K562 (cell line): ENCODE data around the gene CYP2A6.
"Not testable (repeated sequence)": the region's sequence is repeated elsewhere in the genome, so short reads cannot be mapped to it uniquely, and the experiment has no call there.

Experiments
- NFIC ChIP-seq: fragments of 450-650 bp; IDR thresholded peaks from 2 replicates; pipeline ENCODE4 v1.6.1; 2017; ENCODE audit warnings: mild to moderate bottlenecking, inconsistent platforms
- ZNF184 ChIP-seq: sonication (generic); formaldehyde crosslinking; IDR thresholded peaks from 2 replicates; pipeline ENCODE4 v1.5.0; 2020; ENCODE audit warnings: missing genetic modification reagents

DNA sequence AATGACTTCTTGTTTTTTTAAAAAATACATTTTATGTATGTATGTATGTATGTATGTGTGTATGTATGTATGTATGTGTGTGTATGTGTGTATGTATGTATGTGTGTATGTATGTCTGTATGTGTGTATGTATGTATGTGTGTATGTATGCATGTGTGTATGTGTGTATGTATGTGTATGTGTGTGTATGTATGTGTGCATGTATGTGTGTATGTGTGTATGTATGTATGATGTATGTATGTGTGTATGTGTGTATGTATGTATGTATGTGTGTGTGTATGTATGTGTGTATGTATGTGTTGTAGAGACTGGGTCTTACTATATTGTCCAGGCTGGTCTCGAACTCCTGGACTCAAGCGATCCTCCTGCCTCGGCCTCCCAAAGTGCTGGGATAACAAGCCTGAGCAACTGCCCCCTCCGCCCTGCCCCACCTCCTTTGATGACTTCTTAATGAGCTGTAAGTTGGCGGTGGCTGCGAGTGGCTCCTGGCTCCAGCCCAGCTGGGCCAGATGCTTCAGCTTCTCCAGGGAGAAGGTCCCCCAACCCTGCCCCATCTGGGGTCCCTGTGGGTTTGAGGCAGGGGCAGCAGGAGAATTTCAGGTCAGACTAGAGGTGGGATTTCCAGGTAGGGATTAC is 24.7 kb downstream of the CYP2A6 start:
- not testable (repeated sequence) for TF ChIP-seq NFIC; ZNF184 (CRISPR knock-in tag)
